HG02763 (cell line): ENCODE results near the gene FGF6.
"Not testable (repeated sequence)": the region's sequence is repeated elsewhere in the genome, so short reads cannot be mapped to it uniquely, and the experiment has no call there.

Experiments
- ATAC-seq: cut with Tn5 transposase; IDR thresholded peaks from one replicate; pipeline ENCODE4 v1.9.1; 2021; ENCODE audit warnings: mild to moderate bottlenecking, moderate library complexity; ENCODE audit not compliant: unreplicated experiment

Gene FGF6

DNA sequence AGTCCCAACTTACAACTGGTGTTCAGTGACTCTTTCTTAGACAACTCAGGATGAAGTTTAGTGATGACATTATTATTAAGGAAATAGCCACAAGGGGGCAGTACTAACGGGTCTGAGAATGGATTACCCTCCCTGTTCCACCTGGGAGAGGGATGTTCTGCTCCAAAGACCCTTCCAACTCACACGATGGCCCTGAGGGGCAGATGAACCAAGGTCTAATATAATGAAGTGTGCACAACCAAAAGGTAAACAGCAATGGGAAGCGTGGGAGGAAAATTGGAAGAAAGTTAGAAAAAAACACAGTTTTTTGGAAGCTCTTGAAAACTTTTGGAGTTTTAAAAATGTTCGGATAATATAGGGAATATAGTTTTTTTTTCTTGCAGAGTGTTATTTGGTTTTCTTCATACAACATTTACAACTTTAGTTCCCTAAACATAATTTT lies 24.0 kb downstream of the FGF6 start:
- no peak for ATAC-seq

DNA sequence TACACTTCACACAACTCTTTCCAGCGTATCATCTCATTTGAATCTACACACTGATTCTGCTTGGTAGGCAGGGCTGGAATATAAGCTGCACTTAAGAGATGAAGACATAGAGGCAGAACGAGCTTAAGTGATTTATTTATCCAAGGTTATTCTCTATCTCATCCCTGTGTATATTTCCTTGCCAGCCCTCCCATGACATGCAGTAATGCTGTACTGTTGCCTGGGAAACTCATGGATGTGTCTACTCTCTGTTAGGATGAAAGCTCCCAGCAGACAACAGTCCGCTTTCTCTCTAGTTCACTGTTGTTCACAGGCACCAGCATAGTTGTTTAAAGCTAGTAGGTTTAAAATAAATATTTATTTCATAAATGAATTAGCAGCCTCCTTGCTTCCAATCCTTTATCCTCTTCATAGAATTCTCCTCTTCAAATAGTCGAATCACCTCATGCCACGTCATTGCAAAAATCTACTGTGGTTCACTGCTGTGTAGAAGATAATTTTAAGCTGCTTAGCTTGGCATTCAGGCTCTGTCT lies 25.4 kb downstream of the FGF6 start:
- no peak for ATAC-seq

DNA sequence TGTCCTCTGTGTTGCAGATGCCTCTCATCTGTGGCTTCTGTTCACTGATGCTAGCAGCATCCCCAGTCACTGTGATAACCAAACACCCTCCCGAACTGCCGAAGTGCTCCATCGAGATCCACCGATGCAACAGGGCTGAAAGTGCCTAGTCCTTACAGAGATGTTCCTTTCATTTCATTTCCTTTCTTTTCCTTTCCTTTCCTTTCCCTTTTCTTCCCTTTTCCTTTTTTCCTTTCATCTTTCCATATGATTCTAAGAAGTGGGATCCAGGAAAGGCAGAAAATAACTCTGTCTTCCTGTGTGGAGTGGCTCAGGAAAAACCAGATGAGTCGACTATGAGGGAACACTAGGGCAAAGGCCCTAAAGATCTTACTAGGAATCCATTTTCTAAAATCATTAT lies 26.7 kb downstream of the FGF6 start:
- no peak for ATAC-seq

DNA sequence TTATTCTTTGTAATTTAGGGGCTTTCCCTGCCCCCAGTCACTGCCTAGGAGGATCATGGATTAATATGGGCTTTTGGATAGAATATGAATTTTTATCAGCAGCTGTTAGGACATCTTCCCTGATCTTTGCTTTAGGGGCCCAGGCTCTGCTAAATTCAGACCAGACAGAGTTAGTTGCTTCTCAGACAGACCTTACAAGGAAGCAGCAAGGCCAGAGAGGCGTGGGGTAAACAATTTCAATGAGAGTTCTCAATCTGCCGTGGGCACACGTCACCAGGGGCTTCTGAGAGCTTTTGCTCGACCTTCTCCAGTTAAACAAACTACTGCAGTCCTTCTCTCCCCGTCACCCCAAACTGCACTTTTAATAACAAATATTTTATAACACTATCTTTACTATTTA lies 27.7 kb downstream of the FGF6 start:
- no peak for ATAC-seq

GRCh38 chr12:4417455-4417854 lies 28.2 kb downstream of the FGF6 start:
- no peak for ATAC-seq

DNA sequence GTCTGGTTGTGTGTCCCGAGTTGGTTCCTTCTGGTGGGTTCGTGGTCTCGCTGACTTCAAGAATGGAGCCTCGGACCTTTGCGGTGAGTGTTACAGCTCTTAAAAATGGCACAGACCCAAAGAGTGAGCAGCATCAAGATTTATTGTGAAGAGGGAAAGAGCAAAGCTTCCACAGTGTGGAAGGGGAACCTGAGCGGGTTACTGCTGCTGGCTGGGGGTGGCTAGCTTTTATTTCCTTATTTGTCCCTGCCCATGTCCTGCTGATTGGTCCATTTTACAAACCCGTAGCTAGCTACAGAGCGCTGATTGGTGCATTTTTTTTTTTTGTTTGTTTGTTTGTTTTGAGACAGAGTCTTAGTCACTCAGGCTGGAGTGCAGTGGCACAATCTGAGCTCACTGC lies 29.3 kb downstream of the FGF6 start:
- ATAC-seq, result no peak

GRCh38 chr12:4412465-4412864 lies 33.1 kb downstream of the FGF6 start:
- no peak for ATAC-seq

DNA sequence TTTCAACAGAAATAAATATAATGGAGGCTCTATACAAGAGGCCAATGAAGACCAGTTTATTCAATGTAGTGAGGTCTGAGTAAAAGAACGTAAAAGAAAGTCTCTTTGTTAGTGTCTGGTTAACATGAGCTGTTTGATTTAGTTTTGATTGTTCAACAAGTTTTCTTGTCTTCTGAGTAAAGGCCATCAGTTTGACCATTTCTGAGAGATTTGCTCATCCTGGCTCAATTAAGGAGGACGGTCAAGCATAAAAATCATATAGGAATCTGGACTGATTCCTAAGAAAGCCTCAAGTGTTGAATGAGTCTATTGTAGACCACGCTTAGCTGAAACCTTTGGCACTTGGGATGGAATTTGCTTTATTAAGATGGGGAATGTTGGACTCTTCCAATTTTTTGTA lies 33.6 kb downstream of the FGF6 start:
- ATAC-seq, result no peak

DNA sequence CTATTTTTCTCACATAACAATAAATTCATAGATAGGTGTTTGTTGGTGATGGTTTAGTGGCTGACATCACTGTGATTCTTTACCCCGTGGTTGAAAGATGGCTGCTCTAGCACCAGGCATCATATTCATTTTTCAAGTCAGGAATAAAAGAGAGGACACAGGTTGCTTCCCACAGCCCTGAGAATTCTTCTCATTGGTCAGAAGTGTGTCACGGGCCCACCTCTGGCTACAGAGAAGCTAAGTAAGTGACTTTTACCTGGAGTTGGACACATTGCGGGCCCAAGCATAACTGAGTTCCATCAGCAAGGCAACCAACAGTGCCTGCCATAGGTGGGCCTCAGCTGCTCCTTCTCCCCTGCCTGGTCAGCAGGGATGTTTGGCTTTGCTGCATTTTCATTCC lies 38.5 kb downstream of the FGF6 start:
- ATAC-seq, result no peak

GRCh38 chr12:4404877-4405637 lies 40.6 kb downstream of the FGF6 start:
- ATAC-seq, result not testable (repeated sequence)

DNA sequence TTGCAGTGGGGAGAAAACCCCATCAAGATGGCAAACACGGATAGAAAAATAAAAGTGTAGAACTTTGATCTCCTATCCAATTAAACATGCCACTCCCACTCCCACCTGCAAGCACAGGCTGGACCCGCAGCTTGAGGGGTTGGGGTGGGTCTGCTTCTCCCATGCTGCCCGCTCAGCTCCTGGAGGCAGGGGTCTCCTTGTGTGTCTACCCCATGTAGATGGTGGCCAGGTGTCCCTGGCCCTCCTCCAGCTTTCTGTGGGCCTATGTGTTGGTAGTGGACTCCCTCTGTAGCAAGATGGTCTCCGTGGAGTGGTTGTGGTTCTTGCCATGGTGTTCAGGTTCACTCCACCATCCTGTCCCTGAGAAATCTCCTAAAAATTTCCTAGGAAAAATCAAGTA lies 42.6 kb downstream of the FGF6 start:
- ATAC-seq, result no peak

DNA sequence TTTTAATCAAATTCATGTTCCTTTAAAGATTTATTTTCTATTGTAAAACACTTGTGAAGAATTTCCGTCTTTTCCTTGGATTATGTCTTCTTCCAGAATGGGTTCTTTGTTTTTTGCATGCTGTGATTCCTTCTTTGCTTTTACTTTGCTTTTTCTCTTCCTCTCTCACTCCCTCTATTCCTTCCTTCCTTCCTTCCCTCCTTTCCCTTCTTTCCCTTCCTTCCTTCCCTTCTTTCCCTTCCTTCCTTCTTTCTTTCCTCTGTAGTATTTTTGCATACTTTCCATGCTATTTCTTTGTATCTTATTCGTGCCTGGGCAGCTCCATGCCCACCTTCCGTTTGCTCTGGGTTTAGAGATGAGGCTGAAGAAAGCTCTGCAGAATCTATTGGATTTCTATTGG lies 44.5 kb downstream of the FGF6 start:
- ATAC-seq, result no peak

GRCh38 chr12:4395818-4396217 lies 49.8 kb downstream of the FGF6 start:
- no peak for ATAC-seq

- ATAC-seq, result no peak
Measured at GRCh38 chr12:4393211-4393610, 52.4 kb downstream of the FGF6 start.

- ATAC-seq, result no peak
Measured at GRCh38 chr12:4392223-4392742, 53.3 kb downstream of the FGF6 start.

DNA sequence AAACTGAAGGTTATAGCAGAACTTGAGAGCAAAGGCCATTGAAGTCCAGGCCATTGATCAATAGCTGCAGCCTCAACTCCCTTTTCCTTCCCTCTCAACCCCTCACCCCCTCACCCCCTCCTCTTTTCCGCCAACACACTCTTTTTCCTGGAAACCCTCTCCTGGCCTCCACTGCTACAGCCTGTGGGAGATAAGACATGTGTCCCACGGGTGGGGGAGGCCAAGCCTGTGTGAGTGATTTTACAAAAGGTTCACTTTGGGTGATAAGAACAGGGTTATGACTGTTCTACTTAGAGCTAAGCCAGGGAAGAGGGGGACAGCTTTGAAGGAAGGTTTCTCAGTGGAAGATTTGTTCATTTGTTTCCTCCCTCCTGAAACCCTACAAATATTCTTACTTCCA lies 57.0 kb downstream of the FGF6 start:
- no peak for ATAC-seq

DNA sequence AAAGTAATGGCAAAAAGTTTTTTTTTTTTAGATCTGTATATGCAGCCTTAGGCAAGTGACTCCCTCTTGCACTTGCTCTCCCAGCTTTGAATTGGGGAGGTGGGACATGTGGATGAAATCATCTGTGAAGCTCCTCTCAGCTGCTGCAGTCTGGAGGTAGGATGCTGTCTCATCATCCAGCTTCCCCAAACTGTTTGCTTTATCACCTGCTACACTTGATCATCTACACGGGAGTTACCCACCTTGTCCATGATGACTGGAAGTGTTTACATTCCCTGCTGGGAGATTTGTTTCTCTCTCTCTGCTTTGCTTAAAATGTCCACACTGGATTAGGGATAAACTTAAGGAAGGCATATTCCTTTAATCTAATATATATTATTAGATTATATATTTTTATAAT lies 57.6 kb downstream of the FGF6 start:
- no peak for ATAC-seq

DNA sequence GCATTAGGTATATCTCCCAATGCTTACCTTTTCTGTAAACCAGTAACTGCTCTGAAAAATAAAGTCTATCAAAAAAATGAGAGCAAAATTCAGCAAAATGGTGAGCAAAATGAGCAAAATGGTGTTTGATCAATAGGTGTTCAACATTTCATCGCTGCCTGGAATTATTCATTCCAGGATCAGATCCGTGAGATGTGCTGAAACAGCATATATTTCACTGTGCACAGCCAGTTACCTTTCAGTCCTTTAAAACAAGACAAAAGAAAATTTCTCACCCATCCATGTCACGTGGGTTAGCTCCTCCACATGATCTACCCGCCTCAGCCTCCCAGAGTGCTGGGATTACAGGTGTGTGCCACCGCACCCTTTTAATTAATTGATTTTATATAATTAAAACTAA lies 58.0 kb downstream of the FGF6 start:
- ATAC-seq, result no peak

- no peak for ATAC-seq
Measured at GRCh38 chr12:4386801-4387200, 58.8 kb downstream of the FGF6 start.
